ENCODE measurements around the gene GOPC.

The GOPC gene

DNA sequence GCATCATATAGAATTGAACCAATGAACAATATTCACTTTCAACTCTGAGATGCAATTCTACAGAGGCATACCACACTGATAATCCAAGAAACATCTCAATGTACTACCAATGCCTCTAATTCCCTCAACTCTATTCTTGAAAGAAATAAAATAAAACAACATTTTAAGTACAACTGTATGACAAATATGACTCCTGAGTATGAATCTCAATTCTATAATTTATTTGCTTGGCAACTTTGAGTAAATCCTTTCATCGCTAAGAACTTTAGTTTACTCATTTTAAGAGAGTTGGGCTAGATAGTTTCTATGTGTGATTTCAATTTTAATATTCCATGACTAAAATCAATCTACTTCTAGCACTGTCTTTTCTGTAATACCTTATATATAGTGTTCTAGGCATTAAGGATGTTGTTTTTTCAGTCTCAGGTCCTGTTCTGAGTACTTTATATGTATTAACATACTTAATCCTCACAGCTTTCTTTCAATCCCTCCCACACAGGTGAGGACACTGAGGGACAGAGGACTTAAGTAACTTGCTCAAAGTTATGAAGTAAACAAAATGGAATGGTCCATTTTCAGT, 33.4 kb downstream of the GOPC start:
- TF ChIP-seq POLR2A (IDR thresholded peaks at IDR 0.05; ENCODE audit: low read depth, low read length) = no peak
- no peak for FAIRE-seq
- DNase-seq (ENCODE audit: insufficient read length, low spot score) = no peak

DNA sequence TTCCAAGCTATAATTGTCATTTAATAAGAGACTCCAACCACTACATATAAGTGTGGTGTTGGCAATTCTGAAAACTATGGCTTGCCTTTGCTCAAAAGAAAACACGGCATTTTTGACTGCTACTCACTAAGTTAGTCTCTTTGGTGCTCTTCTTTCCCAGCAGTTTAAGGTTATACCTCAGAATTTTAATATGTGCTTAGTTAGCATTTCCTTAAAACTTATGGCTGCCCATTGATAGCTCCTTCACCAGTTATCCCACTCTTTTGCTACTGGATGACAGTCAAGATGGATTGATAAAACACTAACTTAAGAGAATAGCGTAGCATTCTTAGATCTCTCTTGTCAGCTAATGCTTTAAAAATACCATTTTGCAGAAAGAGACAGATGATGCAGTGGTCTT, 34.1 kb downstream of the GOPC start:
- no peak for TF ChIP-seq POLR2A (IDR thresholded peaks at IDR 0.05; ENCODE audit: low read depth, low read length)
- FAIRE-seq = no peak

DNA sequence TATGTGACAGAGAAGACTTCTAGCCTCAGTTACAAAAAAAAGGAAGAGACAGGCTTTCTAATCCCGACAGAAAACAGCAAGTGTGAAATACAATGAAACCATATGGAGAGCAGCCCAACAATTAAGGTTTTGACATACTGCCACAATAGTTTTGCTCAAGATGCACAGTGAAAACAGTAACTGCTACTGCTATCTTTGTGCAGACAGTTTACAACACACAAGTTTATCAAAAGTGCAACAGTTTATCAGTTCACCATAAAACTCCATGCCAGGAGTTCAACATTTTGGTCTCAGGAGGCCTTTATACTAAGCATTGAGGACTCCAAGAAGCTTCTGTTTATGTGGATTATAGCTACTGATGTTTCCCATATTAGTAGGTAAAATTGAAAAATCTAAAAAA, 37.6 kb downstream of the GOPC start:
- TF ChIP-seq POLR2A (IDR thresholded peaks at IDR 0.05; ENCODE audit: low read depth, low read length) = no peak
- FAIRE-seq = no peak
- DNase-seq (ENCODE audit: insufficient read length, low spot score) = no peak

More for the DNA sequence above, 34.1 kb downstream of the GOPC start:
- DNase-seq (ENCODE audit: insufficient read length, low spot score) = no peak

DNA sequence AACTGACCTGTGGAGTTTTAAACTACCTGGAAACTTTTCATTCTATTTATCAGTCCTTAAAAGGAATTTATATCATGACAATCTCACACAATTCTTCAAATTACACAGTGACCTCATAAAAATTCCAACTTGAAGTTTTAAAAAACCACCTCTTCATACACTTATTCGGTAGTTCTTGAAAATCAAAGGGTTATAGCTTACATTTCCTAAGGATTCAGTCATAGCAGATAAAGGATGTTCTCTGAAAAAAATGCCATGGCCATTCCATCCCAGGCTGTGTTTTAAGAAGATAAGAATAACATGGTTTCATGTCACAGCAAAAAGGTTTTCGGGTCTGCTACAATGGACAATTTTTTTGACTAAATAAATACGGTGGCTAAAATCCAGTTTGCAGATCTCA, 41.2 kb downstream of the GOPC start:
- TF ChIP-seq POLR2A (IDR thresholded peaks at IDR 0.05; ENCODE audit: low read depth, low read length) = no peak
- FAIRE-seq = no peak
- DNase-seq (ENCODE audit: insufficient read length, low spot score) = no peak

DNA sequence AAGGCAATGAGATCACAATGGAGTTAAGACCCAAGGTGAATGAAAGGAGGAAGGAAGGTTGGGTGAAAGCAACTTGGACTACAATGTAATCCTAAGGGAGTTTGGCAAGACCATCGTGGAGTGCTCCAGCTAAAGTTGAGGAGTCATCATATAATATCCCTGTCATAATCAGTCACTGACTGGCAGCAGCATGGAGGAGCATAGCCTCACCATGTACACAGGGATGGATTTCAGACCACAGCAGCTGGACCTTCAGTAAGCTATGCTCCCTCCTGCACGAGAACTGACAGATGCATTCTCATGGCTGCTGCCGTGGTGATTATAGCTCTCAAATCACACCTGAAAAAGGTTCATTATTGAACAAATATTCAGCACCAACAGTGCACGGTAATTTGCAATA, 43.0 kb downstream of the GOPC start:
- FAIRE-seq (no peak), DNase-seq (ENCODE audit: insufficient read length, low spot score) (no peak)
- TF ChIP-seq POLR2A (IDR thresholded peaks at IDR 0.05; ENCODE audit: low read depth, low read length) = no peak

DNA sequence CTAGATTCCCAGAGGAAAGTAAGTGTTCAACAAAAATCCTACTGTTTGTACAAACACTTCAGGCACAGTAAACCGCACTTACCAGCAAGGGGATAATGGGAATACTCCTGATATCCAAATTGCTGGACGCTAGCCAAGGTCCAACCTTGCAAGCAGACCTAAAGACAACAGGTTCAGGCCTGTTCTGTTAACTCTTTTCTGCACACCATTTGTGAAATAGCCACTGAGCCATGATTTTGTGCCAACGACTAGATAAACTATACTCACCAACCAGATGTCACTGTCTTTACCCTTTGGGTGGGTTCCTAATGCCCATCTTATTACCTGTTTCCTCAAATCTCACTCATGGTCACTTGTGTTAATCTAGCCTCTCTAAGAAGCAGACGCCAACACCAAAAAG, 43.5 kb downstream of the GOPC start:
- FAIRE-seq = no peak
- DNase-seq (ENCODE audit: insufficient read length, low spot score) = no peak
- no peak for TF ChIP-seq POLR2A (IDR thresholded peaks at IDR 0.05; ENCODE audit: low read depth, low read length)

DNA sequence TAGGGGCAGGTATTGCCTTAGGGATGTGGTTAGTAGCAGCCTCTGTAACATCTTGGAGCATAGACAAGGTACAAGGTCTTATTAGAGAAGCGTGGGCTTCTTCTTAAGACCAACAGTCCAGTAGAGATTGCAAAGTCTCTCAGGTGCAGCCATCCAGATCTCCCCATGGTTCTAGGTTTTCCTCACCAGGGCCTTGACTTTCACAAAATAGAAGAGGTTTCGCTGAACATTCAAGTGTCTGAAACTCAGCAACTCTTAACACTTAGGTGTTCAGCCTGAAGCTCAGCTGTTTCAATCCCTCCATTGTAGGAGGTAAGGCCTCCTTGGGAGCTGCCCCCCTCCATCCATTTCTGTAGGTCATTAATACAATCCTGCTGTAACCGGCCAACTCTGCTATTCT, 44.4 kb downstream of the GOPC start:
- FAIRE-seq (no peak), DNase-seq (ENCODE audit: insufficient read length, low spot score) (no peak)

DNA sequence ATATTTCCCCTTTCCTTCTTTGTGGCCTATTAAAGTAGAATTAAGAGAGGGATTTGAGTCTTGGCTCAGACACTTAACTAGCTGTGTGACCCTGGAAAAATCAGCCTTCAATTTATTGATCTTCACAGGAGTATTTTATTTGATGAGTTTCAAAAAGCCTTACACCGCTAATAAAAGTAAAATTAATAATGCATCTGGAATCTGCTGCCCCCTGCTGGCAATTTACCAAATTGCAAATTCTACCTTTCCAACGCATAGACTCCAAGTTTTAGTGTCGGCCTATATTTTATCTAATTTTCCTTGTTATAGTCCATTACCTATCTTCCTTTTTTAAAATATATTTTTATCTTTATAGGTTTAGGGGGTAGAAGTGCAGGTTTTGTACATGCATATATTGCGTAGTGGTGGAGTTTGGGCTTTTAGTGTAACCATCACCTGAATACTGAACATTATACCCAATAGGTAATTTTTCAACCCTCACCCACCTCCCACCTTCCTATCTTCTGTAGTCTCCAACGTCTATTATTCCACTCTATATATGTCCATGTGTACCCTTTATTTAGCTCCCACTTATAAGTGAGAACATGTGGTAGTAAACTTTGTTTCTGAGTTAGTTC, 46.3 kb downstream of the GOPC start:
- FAIRE-seq (no peak), DNase-seq (ENCODE audit: insufficient read length, low spot score) (no peak)
- TF ChIP-seq POLR2A (IDR thresholded peaks at IDR 0.05; ENCODE audit: low read depth, low read length) = no peak

More for the DNA sequence above, 44.4 kb downstream of the GOPC start:
- no peak for TF ChIP-seq POLR2A (IDR thresholded peaks at IDR 0.05; ENCODE audit: low read depth, low read length)

DNA sequence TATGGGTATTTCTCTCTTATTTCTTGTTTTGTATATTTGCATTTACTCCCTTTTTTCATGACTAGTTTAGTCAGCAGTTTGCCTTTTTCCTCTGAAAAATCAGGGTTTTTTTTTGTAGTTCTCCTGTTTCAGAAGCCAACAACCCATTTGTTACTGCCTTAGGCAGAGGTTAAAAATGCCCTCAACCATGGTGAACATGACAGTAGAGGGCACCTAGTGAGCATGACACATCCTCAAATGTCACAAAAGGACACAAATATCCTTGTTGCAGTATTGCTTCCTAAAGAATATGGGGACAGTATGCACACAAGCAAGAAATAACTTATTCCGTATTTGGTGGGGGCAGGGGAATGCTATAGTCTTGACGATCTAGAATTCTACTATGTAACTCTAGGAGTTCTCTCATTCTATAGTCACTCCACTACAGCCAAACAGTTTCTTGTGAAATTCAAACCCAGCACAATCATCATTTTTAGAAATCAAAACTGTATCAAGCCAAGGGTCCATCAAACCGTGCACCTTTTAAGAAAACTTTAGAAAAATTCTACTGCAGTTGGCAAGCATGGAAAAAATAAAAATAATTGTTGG, 47.0 kb downstream of the GOPC start:
- TF ChIP-seq POLR2A (IDR thresholded peaks at IDR 0.05; ENCODE audit: low read depth, low read length) = no peak
- DNase-seq (ENCODE audit: insufficient read length, low spot score) = no peak
- no peak for FAIRE-seq

DNA sequence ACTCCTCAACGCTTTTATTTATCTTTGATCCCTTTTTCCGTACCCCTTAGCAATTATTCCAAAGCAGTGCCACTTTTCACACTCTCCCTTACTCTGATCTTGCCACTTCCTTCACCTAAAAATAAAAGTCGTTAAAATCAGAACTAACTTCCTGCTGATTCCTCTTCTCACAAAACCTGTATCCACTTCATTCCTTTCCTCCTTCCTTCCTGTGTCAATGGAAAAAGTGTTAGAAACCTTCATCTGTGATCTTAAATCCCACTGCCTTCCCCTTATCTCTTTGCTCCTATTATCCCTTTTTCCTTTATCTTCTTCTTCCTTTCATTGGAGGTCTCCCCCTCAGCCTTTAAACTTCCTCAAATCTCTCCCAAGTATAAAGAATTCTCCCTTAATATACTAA, 49.2 kb downstream of the GOPC start:
- TF ChIP-seq POLR2A (IDR thresholded peaks at IDR 0.05; ENCODE audit: low read depth, low read length) = no peak
- DNase-seq (ENCODE audit: insufficient read length, low spot score) (no peak), FAIRE-seq (no peak)

DNA sequence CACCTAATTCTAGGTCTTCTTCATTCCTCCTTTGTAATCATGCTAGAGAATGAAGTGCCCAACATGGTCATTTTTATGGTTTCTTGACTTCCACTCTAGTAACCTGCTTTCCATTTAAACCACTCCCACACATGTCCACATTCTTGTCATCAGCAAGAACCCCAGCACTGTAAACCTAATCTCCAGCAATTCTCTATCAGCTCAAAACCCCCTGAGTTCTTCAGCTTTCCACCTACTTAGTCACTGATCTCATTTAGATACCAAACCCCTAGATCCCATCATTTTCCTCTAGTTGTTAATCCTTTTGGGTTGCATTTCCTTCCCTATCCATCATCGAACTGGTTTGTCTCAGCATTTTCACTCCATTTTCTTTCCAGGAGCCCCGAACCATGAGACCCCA, 49.7 kb downstream of the GOPC start:
- no peak for DNase-seq (ENCODE audit: insufficient read length, low spot score)
- TF ChIP-seq POLR2A (IDR thresholded peaks at IDR 0.05; ENCODE audit: low read depth, low read length) = no peak
- no peak for FAIRE-seq

DNA sequence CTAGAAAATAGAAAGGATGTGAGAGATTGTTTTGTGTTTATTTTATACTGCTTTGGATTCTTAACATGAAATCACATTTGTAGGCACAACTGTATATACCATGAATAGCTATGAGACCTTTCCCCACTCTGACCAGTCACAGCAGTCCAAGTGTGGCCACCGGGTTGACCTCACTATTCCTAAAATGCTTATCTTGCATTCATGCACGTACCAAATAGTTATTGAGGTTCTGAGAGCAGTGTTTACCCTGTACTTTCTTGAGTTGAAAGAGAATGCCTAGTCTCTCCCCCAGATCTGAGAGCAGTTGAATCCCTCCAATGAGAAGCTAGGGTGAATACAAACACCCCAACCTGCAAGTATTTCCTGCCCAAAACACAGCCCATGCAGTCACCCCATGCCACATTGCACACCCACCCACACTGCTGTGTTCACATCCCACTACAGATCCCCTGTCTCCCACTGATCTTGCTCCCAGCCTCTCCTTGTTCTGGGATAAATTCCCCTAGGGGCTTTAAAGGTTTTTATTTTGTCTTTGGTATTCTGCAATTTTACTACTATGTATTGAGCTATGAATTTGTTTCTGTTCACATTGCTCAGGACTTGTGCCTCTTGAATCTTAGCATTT, 51.6 kb downstream of the GOPC start:
- TF ChIP-seq POLR2A (IDR thresholded peaks at IDR 0.05; ENCODE audit: low read depth, low read length) = no peak
- DNase-seq (ENCODE audit: insufficient read length, low spot score) (no peak), FAIRE-seq (no peak)

DNA sequence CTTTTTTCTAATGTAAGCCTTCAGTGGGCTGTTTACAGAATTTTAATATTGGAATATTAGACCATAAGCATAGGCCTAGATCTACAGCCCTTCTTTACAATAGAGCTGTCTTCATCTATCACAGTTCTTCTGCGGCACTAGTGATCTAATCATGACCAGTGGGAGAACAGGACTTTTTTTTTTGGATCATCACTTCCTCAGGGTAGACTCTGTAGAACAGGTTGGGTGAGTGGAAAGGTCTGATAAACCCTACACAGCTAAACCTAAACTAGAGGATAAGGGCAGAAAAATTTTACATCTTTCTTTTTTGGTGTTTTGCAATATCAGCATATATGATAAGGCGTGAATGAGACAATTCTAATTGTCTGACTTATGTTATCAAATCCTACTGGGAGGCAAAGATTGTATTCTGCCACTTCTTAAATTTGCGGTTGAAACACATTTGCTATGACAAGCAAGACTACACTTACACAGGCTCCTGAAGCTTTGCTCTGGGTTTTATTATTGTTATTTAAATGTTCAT, 52.2 kb downstream of the GOPC start:
- DNase-seq (ENCODE audit: insufficient read length, low spot score) = no peak
- no peak for FAIRE-seq
- no peak for TF ChIP-seq POLR2A (IDR thresholded peaks at IDR 0.05; ENCODE audit: low read depth, low read length)

DNA sequence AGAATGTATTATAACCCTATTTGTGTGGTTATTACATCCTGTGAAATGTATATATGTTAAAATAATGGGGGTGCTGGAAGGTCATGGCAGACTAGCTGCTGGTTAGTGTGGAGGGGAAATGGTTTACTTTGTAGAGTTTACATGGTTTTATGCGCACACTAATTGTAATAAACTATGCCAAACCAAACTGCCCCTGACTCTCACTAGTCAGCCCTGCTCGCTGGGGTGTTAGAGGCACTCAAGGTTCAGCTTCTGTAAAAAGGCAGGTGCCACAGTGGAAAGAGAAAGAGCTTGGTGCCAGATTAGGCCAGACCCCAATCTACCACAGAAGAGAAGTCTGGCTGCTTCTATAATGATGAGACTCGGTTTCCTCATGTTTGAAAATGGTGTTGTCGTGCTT, 52.7 kb downstream of the GOPC start:
- DNase-seq (ENCODE audit: insufficient read length, low spot score) = no peak
- TF ChIP-seq POLR2A (IDR thresholded peaks at IDR 0.05; ENCODE audit: low read depth, low read length) = no peak
- FAIRE-seq = no peak
